PC-3 (cell line): Measurements from ENCODE around the gene KCNH1.

Source experiments
- EZH2 ChIP-seq: fragments of 300-600 bp; sonication (generic); IDR thresholded peaks from one replicate; pipeline ENCODE4 v1.6.1; 2017; ENCODE audit warnings: antibody characterized with exemption, mild to moderate bottlenecking, low read length; ENCODE audit not compliant: unreplicated experiment
- EZH2phosphoT487 ChIP-seq: fragments of 300-600 bp; sonication (generic); IDR thresholded peaks from 2 replicates; pipeline ENCODE4 v1.6.1; 2018; ENCODE audit warnings: mild to moderate bottlenecking, antibody characterized with exemption, low read length, borderline replicate concordance
- TF ChIP-seq, protein P1 (sequence below): fragments of 300-600 bp; sonication (generic); conservative IDR thresholded peaks from 2 replicates; pipeline ENCODE4 v1.5.1; 2017; ENCODE audit warnings: antibody characterized with exemption, low read depth, mild to moderate bottlenecking, low read length

DNA sequence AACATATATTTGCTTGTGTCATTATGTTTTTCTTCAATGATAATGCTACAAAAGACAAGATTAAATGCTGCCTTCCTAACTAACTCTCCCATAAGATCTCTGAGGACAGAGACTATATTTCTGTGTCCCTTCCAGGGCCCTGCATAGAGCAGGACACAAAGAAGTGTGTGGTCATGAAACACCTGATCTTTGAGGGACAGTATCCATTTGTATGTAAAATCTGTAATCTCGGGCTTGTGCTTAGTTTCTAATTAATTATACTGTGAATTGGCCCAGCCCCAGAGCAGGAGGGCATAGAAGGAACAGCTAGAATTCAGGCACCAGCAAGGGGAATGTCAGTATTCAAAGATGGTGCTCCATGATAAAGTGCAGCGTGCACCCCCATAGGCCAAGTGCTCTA, 430.4 kb downstream of the KCNH1 start:
- TF ChIP-seq, protein P1, sequence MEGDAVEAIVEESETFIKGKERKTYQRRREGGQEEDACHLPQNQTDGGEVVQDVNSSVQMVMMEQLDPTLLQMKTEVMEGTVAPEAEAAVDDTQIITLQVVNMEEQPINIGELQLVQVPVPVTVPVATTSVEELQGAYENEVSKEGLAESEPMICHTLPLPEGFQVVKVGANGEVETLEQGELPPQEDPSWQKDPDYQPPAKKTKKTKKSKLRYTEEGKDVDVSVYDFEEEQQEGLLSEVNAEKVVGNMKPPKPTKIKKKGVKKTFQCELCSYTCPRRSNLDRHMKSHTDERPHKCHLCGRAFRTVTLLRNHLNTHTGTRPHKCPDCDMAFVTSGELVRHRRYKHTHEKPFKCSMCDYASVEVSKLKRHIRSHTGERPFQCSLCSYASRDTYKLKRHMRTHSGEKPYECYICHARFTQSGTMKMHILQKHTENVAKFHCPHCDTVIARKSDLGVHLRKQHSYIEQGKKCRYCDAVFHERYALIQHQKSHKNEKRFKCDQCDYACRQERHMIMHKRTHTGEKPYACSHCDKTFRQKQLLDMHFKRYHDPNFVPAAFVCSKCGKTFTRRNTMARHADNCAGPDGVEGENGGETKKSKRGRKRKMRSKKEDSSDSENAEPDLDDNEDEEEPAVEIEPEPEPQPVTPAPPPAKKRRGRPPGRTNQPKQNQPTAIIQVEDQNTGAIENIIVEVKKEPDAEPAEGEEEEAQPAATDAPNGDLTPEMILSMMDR = no peak
- TF ChIP-seq EZH2phosphoT487 (no peak), EZH2 (no peak)
